H1 (cell line): ENCODE data around the gene RHEB. TPM values are rescaled to one million over a fixed set of nuclear protein-coding genes. Genes with fewer than 3 reads are reported as not detected.

ENCODE experiments used
- CTCF ChIA-PET: fragments of 300-600 bp; sonication (Branson Sonifier 250); formaldehyde crosslinking; loops from one replicate; lab custom pipeline; 2021; ENCODE audit not compliant: partially characterized antibody; lab: Charles Lee
- POLR2A ChIA-PET: fragments of 300-600 bp; sonication (Branson Sonifier 250); formaldehyde crosslinking; loops from one replicate; lab custom pipeline; 2021; ENCODE audit warnings: inconsistent platforms; ENCODE audit not compliant: partially characterized antibody; lab: Charles Lee
- DNase-seq, 2 experiments: peaks; one replicate each; pipeline versions ENCODE4 v3.0.0 to v3.0.0-alpha.2; 2010 to 2022; ENCODE audit warnings: low spot score in 2 of 2, low read depth in 1 of 2, mixed read lengths in 1 of 2
- FAIRE-seq: peaks from 2 replicates; lab custom pipeline; 2011; peaks lifted over from hg19 to GRCh38; lab: Jason Lieb, UNC
- H2AFZ ChIP-seq: 2 replicates; pipeline ENCODE4 v1.8.1; 2012; ENCODE audit warnings: low read length, inconsistent platforms
- H2AK5ac ChIP-seq: 2 replicates; pipeline ENCODE4 v1.6.1; 2013; ENCODE audit warnings: low read depth, low read length
- H2BK120ac ChIP-seq: replicated peaks from 2 replicates; pipeline ENCODE3; 2013; ENCODE audit warnings: low read depth, low read length, inconsistent platforms
- H2BK12ac ChIP-seq: 2 replicates; pipeline ENCODE4 v1.6.1; 2013; ENCODE audit warnings: low read depth, low read length
- H2BK15ac ChIP-seq: 2 replicates; pipeline ENCODE4 v1.6.1; 2013; ENCODE audit warnings: low read length
- H2BK20ac ChIP-seq: 2 replicates; pipeline ENCODE4 v1.6.1; 2013; ENCODE audit warnings: low read length
- H2BK5ac ChIP-seq: 2 replicates; pipeline ENCODE4 v1.6.1; 2013; ENCODE audit warnings: low read depth, low read length
- H3K14ac ChIP-seq: 2 replicates; pipeline ENCODE4 v1.6.1; 2013; ENCODE audit warnings: inconsistent platforms; ENCODE audit not compliant: insufficient read length
- H3K18ac ChIP-seq: 2 replicates; pipeline ENCODE4 v1.6.1; 2013; ENCODE audit warnings: low read length; ENCODE audit errors: extremely low read depth
- H3K23ac ChIP-seq: 2 replicates; pipeline ENCODE4 v1.6.1; 2013; ENCODE audit warnings: inconsistent platforms; ENCODE audit not compliant: insufficient read length
- H3K23me2 ChIP-seq: 2 replicates; pipeline ENCODE4 v1.6.1; 2013; ENCODE audit warnings: low read depth, low read length
- H3K27ac ChIP-seq: 2 replicates; pipeline ENCODE4 v1.6.1; 2011; ENCODE audit warnings: low read depth, low read length, inconsistent platforms
- H3K27me3 ChIP-seq, 4 experiments: replicated peaks in 1 of 4; 1 replicate in 1 of 4; 2 replicates in 3 of 4; pipeline versions ENCODE4 v1.6.1 to v1.8.1; 2011 to 2013; ENCODE audit warnings: low read length in 3 of 4, mild to moderate bottlenecking in 3 of 4, inconsistent platforms in 2 of 4, mixed read lengths in 2 of 4, moderate library complexity in 1 of 4; ENCODE audit not compliant: control insufficient read depth in 3 of 4, insufficient read depth in 3 of 4; ENCODE audit errors: extremely low read depth in 1 of 4
- H3K36me3 ChIP-seq, 4 experiments: 2 replicates each; pipeline versions ENCODE4 v1.6.1 to v1.8.1; 2011 to 2013; ENCODE audit warnings: mild to moderate bottlenecking in 4 of 4, low read length in 3 of 4, moderate library complexity in 2 of 4, control low read depth in 1 of 4, inconsistent platforms in 1 of 4; ENCODE audit not compliant: insufficient read depth in 4 of 4, control insufficient read depth in 2 of 4
- H3K4ac ChIP-seq: replicated peaks from 2 replicates; pipeline ENCODE3; 2013; ENCODE audit warnings: low read length, low read depth, mixed read lengths, inconsistent platforms; ENCODE audit not compliant: insufficient read length
- H3K4me1 ChIP-seq, 4 experiments: replicated peaks in 1 of 4; 1 replicate in 1 of 4; 2 replicates in 3 of 4; pipeline versions ENCODE4 v1.6.1 to v1.8.1; 2011 to 2013; ENCODE audit warnings: low read length in 3 of 4, inconsistent platforms in 2 of 4, mixed read lengths in 1 of 4; ENCODE audit not compliant: insufficient read depth in 4 of 4, control insufficient read depth in 3 of 4
- H3K4me2 ChIP-seq, 2 experiments: 2 replicates each; pipeline versions ENCODE4 v1.6.1 to v1.8.1; 2011 to 2013; ENCODE audit warnings: low read depth in 2 of 2, low read length in 2 of 2, control low read depth in 1 of 2, inconsistent platforms in 1 of 2, mild to moderate bottlenecking in 1 of 2; ENCODE audit not compliant: insufficient read depth in 1 of 2
- H3K4me3 ChIP-seq, 4 experiments: fragments of 200-600, 300-600 bp in 1 of 4; sonication (generic), shearing (Covaris generic), sonication (Bioruptor Twin) in 1 of 4; 2 replicates each; pipeline versions ENCODE4 v1.5.1 to v1.8.1; 2011 to 2016; ENCODE audit warnings: low read length in 4 of 4, low read depth in 3 of 4, control low read depth in 2 of 4, inconsistent platforms in 2 of 4, mild to moderate bottlenecking in 2 of 4, mixed read lengths in 1 of 4, moderate library complexity in 1 of 4; ENCODE audit not compliant: insufficient read depth in 2 of 4; ENCODE audit errors: extremely low read depth in 1 of 4
- H3K56ac ChIP-seq: replicated peaks from 2 replicates; pipeline ENCODE3; 2013; ENCODE audit warnings: low read depth, mild to moderate bottlenecking, mixed read lengths, low read length, inconsistent platforms; ENCODE audit not compliant: insufficient read length
- H3K79me1 ChIP-seq: 2 replicates; pipeline ENCODE4 v1.6.1; 2013; ENCODE audit warnings: low read depth, low read length, control low read depth
- H3K79me2 ChIP-seq, 2 experiments: 2 replicates each; pipeline versions ENCODE4 v1.6.1 to v1.8.1; 2012 to 2013; ENCODE audit warnings: low read length in 2 of 2, mild to moderate bottlenecking in 2 of 2, inconsistent platforms in 1 of 2; ENCODE audit not compliant: insufficient read depth in 2 of 2, control insufficient read depth in 1 of 2
- H3K9ac ChIP-seq, 4 experiments: replicated peaks in 1 of 4; 1 replicate in 1 of 4; 2 replicates in 3 of 4; pipeline versions ENCODE4 v1.6.1 to v1.8.1; 2011 to 2013; ENCODE audit warnings: low read depth in 3 of 4, low read length in 3 of 4, control low read depth in 2 of 4, mild to moderate bottlenecking in 2 of 4, moderate library complexity in 2 of 4, inconsistent platforms in 1 of 4; ENCODE audit errors: extremely low read depth in 1 of 4
- H3K9me3 ChIP-seq, 2 experiments: 2 replicates each; pipeline versions ENCODE4 v1.6.1 to v1.8.1; 2012 to 2013; ENCODE audit warnings: mild to moderate bottlenecking in 2 of 2, moderate library complexity in 2 of 2, control low read depth in 1 of 2, inconsistent platforms in 1 of 2, low read depth in 1 of 2, low read length in 1 of 2, mixed read lengths in 1 of 2; ENCODE audit not compliant: insufficient read depth in 2 of 2
- H4K20me1 ChIP-seq, 2 experiments: replicated peaks in 1 of 2; 2 replicates each; pipeline versions ENCODE3 to v1.8.1; 2011 to 2013; ENCODE audit warnings: inconsistent platforms in 2 of 2, low read length in 2 of 2, mild to moderate bottlenecking in 1 of 2; ENCODE audit not compliant: insufficient read depth in 2 of 2, control insufficient read depth in 1 of 2
- H4K5ac ChIP-seq: 2 replicates; pipeline ENCODE4 v1.6.1; 2013; ENCODE audit warnings: low read length, low read depth, mixed read lengths, inconsistent platforms; ENCODE audit not compliant: insufficient read length
- H4K8ac ChIP-seq: 2 replicates; pipeline ENCODE4 v1.8.0; 2013; ENCODE audit warnings: mild to moderate bottlenecking, moderate library complexity, low read length, inconsistent platforms; ENCODE audit not compliant: insufficient read depth; ENCODE audit errors: extremely low read depth
- H4K91ac ChIP-seq: replicated peaks from 2 replicates; pipeline ENCODE3; 2013; ENCODE audit warnings: low read length, mixed read lengths, inconsistent platforms; ENCODE audit not compliant: insufficient read length
- CEBPB ChIP-seq: IDR thresholded peaks from 2 replicates; pipeline ENCODE4 v1.6.1; 2012; ENCODE audit warnings: low read depth, low read length
- CTCF ChIP-seq, 3 experiments: IDR thresholded peaks; 1 replicate in 2 of 3; 2 replicates in 1 of 3; pipeline versions ENCODE4 v1.5.1 to v1.6.1; 2011; ENCODE audit warnings: low read length in 3 of 3, mild to moderate bottlenecking in 3 of 3, inconsistent platforms in 2 of 3, low read depth in 1 of 3, moderate library complexity in 1 of 3; ENCODE audit not compliant: insufficient read depth in 1 of 3; ENCODE audit errors: control extremely low read depth in 1 of 3
- WGBS, 2 experiments: shearing (Covaris generic) in 1 of 2; methylation state at CpG; one replicate each; pipeline versions ENCODE4 v1.1.6 to v1.1.7; 2013 to 2015; ENCODE audit warnings: low lambda C conversion rate in 2 of 2, mixed read lengths in 2 of 2, inconsistent platforms in 1 of 2, low coverage in 1 of 2, missing lambda C conversion rate in 1 of 2; ENCODE audit not compliant: insufficient replicate concordance in 2 of 2, insufficient coverage in 1 of 2, insufficient read length in 1 of 2; ENCODE audit errors: extremely low coverage in 1 of 2, missing lambda C conversion rate in 1 of 2; 5-methylcytosine and 5-hydroxymethylcytosine counted together
- polyA plus RNA-seq, 7 experiments: library from polyadenylated mRNA; depleted of rRNA in 3 of 7; stranded (reverse) in 5 of 7; unstranded in 2 of 7; fragments of >200 nt in 5 of 7; fragments of 200-250 nt in 2 of 7; gene quantifications; 1 replicate in 5 of 7; 2 replicates in 1 of 7; 4 replicates in 1 of 7; pipeline versions ENCODE4 v1.2.1 to v1.2.3, GENCODE V29; 2011 to 2013; ENCODE audit warnings: missing spikeins in 2 of 7, mixed read lengths in 2 of 7
- total RNA-seq: library from RNA; stranded (reverse); fragmentation: NEBNext Ultra II Directional; extraction: Animal tissue kit (Norgen Biotek cat#: 25700); gene quantifications from 2 replicates; pipeline ENCODE4 v1.2.1, GENCODE V29; 2021

Gene RHEB
- total and polyA plus RNA-seq, 2 of the 8 experiments (the other 6 are each of a cell fraction or from before 2014, with no cell fraction given) = 60.8 to 132 TPM

- H3K23me2 ChIP-seq = no peaks in the 10 kb centered on the region
- peak; percentile 95 for TF ChIP-seq CEBPB
- no peak for TF ChIP-seq CTCF (IDR thresholded peaks at IDR 0.05; ENCODE audit: control extremely low read depth in 1 of 3, insufficient read depth in 1 of 3, low read depth in 1 of 3, low read length in 3 of 3)
- H3K56ac ChIP-seq = no peak overlapping the region
- no peak overlapping the region for H3K4me3 ChIP-seq
- H4K91ac ChIP-seq = no peak overlapping the region
- H3K79me1 ChIP-seq = peaks cover 6% of the 10 kb centered on the region
- H2BK12ac ChIP-seq = no peak overlapping the region
- 86% methylated on average over 7 of the region's 7 CpGs; no CpG with 5 or more reads in 1 of the 2 experiments for WGBS, 2 experiments
- peaks cover 4 to 15% (median 13%) of the 10 kb centered on the region in 4 experiments; a peak in 6 of 7 replicates for H3K4me1 ChIP-seq
- H3K79me2 ChIP-seq = peaks cover 6 to 86% of the 10 kb centered on the region in 2 experiments; a peak in 3 of 4 replicates
- no peak overlapping the region for H3K23ac ChIP-seq
- H2BK5ac ChIP-seq = no peak overlapping the region
- CTCF ChIA-PET = no interaction called here
- H2BK15ac ChIP-seq = no peak overlapping the region
- POLR2A ChIA-PET = interaction anchor here (1.0 to 1.2 kb wide), 2 partner anchors 9 to 24 kb away, joined by 3 read pairs; no protein-coding TSS in a partner anchor
- peaks cover 4 to 8% of the 10 kb centered on the region in 2 experiments for H4K20me1 ChIP-seq
- H3K4ac ChIP-seq = no peak overlapping the region
- no peak overlapping the region; a peak in 1 of 4 replicates for H3K4me2 ChIP-seq
- no peak for DNase-seq
- H3K9me3 ChIP-seq = no peaks in the 10 kb centered on the region
- no peak overlapping the region for H3K18ac ChIP-seq
- no peak for FAIRE-seq
- no peak overlapping the region for H2AFZ ChIP-seq
- H3K9ac ChIP-seq = no peak overlapping the region
- H4K5ac ChIP-seq = no peak overlapping the region
- H2BK20ac ChIP-seq = no peak overlapping the region
- no peak overlapping the region for H2AK5ac ChIP-seq
- H4K8ac ChIP-seq = no peak overlapping the region
- H2BK120ac ChIP-seq = peak overlapping the region; percentile 33
- H3K27ac ChIP-seq = no peak overlapping the region
- no peaks in the 10 kb centered on the region for H3K27me3 ChIP-seq
- H3K14ac ChIP-seq = no peak overlapping the region
- peaks cover 0 to 18% (median 2%) of the 10 kb centered on the region in 4 experiments; a peak in 4 of 8 replicates for H3K36me3 ChIP-seq
These were observed 41.8 kb downstream of the RHEB start for GRCh38 chr7:151477867-151478266.
